ENCODE results near the gene BLOC1S2.

DNA sequence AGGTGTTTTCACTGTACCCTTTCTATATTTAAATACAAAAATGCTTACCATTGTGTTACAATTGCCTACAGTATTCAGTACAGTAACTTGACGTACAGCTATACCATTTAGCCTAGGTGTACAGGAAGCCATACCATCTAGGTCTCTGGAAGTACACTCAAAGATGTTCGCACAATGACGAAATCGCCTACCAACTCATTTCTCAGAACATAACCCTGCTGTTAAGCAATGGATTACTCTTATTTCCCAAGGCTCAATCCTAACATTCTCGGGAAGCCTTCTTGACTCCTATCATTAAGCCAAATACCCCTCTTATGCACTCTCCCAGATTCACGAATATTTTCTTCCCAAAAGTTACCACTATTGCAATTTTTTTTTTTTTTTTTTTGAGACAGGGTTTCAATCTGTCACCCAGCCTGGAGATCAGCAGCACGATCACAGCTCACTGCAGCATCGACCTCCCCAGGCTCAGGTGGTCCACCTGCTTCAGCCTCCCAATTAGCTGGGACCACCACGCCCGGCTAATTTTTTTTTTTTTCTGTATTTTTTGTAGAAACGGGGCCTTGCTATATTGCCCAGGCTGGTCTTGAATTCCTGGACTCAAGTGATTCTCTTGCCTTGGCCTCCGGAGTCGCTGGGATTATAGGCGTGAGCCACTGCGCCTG, 20.5 kb downstream of the BLOC1S2 start:
- TF ChIP-seq, protein P1, sequence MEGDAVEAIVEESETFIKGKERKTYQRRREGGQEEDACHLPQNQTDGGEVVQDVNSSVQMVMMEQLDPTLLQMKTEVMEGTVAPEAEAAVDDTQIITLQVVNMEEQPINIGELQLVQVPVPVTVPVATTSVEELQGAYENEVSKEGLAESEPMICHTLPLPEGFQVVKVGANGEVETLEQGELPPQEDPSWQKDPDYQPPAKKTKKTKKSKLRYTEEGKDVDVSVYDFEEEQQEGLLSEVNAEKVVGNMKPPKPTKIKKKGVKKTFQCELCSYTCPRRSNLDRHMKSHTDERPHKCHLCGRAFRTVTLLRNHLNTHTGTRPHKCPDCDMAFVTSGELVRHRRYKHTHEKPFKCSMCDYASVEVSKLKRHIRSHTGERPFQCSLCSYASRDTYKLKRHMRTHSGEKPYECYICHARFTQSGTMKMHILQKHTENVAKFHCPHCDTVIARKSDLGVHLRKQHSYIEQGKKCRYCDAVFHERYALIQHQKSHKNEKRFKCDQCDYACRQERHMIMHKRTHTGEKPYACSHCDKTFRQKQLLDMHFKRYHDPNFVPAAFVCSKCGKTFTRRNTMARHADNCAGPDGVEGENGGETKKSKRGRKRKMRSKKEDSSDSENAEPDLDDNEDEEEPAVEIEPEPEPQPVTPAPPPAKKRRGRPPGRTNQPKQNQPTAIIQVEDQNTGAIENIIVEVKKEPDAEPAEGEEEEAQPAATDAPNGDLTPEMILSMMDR (IDR thresholded peaks at IDR 0.05; ENCODE audit: control extremely low read depth in 1 of 3, insufficient read depth in 1 of 3, low read depth in 1 of 3, low read length in 3 of 3): no peak
- TF ChIP-seq EP300 (IDR thresholded peaks at IDR 0.05; ENCODE audit: borderline replicate concordance in 1 of 2, low read depth in 2 of 2, low read length in 2 of 2): no peak
- TF ChIP-seq HDAC2 (IDR thresholded peaks at IDR 0.05; ENCODE audit: borderline replicate concordance in 1 of 2, low read depth in 2 of 2, low read length in 2 of 2): no peak
- TF ChIP-seq RAD21 (IDR thresholded peaks at IDR 0.05 in 1 of 2, conservative IDR thresholded peaks at IDR 0.05 in 1 of 2; ENCODE audit: low read depth in 2 of 2, low read length in 2 of 2): no peak
